Measurements from ENCODE around the gene XPA.
"Not testable (repeated sequence)": the region's sequence is repeated elsewhere in the genome, so short reads cannot be mapped to it uniquely, and the experiment has no call there.

Gene XPA

GRCh38 chr9:97704851-97705250 lies 7.7 kb upstream of the XPA start:
- DNase-seq: no peak

DNA sequence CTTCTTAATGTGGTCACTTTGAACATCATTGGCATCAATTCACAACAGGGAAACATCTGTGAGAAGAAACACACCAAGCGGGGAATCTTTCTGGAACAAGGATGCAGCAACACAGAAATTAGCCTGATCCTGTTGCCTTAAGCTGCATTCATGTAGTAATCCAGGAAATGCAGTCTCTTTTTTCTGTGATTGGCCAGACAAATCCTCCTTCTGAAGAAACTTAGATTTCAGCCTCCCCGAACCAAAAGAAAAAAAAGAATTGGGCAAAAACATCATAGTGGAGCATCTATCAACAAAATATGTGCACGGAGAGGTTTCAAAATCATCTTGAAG lies 7.2 kb upstream of the XPA start:
- no peak for DNase-seq

- DNase-seq: no peak
Observed at GRCh38 chr9:97703437-97704344, 6.6 kb upstream of the XPA start.

DNA sequence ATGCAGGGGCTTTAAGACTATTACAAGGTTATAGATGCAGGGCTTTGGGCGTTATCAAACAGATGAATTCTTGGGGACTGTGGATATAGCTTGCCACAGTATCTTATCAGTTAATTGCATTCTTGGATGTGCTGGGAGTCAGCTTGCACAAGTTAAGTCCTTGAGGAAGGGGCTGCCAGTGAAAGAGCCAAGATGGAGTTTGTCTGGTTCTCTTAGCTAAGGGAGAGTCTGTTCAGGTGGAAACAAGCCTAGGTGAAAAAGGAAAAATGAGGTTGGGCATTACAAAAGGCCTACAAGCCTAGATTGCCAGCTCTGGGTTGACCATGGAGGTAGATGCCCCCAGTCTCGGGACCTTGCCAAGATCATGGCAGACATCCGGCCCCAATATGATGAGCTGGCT lies 2.7 kb upstream of the XPA start:
- not testable (repeated sequence) for DNase-seq

GRCh38 chr9:97699281-97699680 lies 2.1 kb upstream of the XPA start:
- not testable (repeated sequence) for DNase-seq

DNA sequence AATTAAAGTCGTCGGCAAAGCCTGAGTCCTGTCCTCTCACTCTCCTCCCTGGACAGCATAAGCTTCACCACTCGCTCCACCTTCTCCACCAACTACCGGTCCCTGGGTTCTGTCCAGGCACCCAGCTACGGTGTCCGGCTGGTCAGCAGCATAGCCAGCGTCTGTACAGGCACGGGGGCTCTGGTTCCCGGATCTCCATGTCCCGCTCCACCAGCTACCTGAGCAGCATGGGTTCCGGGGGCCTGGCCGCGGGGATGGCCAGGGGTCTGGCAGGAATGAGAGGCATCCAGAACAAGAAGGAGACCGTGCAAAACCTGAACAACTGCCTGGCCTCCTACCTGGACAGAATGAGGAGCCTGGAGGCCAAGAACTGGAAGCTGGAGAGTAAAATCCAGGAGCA lies 1.7 kb upstream of the XPA start:
- DNase-seq: no peak

GRCh38 chr9:97697837-97698236 lies 697 bp upstream of the XPA start:
- DNase-seq: no peak

DNA sequence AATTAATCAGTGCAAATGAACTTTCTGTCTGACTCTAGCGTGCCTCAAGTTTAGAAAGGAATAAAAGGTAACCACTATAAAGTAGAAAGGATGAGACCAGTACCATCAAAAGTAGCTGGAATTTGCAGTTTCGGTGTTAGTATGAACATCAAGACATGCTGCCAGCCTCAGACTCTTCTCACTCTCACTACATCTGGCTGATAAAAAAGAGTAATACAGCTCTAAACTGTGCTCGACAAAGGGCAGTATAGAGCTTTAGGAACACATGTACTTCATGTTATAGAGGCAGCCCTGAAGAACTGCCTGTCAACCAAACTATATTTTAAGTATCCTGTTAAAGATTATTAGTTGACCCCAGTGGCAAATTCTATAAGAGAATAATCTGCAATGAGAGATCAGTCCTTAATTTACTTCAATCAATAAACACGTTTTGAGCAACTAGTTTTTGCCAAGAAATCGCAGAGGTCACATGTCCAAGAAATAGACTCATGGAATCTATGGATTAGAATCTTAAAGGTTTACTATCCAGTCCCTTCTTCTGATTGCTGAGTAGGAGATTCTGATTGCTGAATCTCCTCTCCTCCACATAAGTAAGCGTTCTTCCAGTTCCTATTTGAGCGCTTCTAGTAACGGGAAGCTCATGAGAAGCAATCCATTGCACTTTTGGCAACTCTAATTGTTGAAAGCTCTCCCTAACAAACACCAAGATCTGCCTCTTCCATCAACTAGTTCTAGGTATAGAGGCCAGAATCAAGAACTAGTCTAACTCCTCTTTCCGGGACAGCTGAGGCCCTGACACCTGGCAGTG lies 941 bp downstream of the XPA start:
- no peak for DNase-seq

GRCh38 chr9:97695390-97695789 lies 1.8 kb downstream of the XPA start:
- no peak for DNase-seq

- DNase-seq: no peak
Observed at GRCh38 chr9:97694769-97695168, 2.4 kb downstream of the XPA start.

DNA sequence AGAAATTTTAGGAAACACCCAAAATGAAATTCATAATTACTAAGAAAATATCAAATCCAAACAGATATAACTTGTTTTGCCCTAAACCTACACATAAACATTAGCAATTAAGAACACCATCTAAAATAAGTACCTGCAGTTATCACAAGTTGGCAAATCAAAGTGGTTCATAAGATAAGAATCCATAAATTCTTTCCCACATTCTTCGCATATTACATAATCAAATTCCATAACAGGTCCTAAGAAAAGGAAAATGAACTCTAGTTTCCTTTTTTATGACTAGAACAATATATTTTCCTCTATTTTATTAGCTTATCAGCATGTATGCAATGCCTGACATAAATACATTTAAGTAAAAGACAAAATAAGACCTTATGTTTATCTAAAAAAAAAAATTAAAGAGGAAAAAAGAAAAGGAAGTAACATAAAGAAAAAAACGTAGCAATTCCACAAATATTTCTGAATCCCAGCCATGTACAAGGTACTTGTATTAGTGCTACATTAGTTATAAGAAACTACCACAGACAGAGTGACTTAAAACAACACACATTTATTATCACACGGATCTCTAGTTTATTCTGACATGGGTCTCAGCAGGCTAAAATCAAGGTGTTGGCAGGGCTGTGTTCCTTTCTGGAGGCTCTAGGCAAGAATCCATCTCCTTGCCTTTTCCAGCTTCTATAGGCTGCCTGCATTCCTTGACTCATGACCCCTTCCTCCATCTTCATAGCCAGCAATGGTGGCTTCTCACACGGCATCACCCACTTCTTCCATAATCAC lies 7.5 kb downstream of the XPA start:
- no peak for DNase-seq

GRCh38 chr9:97688654-97689053 lies 8.5 kb downstream of the XPA start:
- no peak for DNase-seq

DNA sequence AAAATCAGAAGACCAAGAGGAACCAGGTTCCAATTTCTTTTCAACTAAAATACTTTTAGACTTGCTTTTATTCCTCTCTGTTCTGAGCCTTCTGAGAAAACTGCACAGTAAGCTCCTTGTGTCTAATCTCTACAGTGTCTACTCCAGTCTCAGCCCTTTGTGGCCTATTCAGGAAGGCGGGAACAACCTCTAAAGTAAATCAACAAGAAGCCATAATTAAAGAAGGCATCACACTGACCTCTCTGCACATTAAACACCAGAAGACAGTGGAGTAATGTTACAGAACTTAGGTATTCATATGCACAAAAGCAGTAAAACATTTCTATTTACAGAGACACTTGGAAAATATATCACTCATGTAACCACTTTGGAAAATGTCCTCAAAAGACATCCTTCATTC lies 14.9 kb downstream of the XPA start:
- DNase-seq: no peak

GRCh38 chr9:97675655-97676054 lies 21.5 kb downstream of the XPA start:
- no peak for DNase-seq

GRCh38 chr9:97673922-97674321 lies 23.2 kb downstream of the XPA start:
- no peak for DNase-seq

DNA sequence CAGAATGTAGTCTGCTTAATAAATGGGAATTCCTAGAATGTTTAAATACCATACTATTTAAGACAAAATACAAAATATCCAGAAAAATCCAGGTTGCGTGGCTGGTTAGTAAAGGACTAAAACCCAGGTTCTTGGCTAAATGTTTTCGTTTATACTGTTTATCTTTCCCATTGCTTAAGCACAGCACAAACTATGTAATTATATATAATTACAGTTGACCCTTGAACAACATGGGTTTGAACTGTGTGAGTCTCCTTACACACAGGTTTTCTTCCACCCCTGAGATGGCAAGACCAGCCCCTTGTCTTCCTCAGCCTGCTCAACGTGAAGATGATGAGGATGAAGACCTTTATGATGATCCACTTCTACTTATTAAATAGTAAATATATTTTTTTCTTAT lies 24.7 kb downstream of the XPA start:
- no peak for DNase-seq

DNA sequence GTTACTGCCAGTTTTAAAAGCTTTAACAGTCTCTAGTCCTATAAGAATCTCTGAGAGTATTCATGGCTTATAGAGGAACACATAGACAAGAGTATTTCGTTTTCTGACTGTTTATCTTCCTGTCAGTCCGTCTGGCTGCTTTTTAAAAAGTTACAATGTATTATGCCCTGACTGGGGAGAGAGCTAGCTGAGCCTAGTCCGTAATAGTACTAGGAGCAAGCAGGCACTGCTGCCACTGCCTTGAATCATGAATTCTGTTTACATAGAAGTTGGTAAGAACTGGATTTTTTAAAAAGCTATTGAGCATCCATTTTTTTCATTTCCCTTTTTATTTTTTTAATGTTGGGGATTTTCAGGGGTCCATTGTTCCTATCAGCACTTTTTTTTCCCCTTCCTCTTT lies 26.6 kb downstream of the XPA start:
- no peak for DNase-seq

DNA sequence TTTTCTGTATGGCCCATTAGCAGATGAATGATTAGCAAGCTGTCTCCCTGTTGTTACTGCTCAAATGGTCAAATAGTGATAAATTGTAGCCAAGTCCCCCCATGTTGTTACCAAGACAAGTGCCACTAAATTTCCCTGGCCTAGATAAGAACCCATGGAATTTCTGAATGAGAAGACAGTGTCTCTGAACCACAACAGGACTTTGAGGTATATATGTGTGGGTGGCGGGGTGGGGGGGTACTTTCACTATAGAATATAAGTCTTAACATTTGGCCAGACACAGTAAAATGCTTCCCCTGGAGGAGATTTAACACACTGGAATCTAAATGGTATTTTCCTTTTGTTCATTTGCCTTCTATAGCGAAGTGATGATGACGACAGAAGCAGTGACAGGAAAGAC lies 28.7 kb downstream of the XPA start:
- no peak for DNase-seq

- no peak for DNase-seq
Observed at GRCh38 chr9:97666907-97667686, 30.0 kb downstream of the XPA start.

GRCh38 chr9:97665742-97666141 lies 31.4 kb downstream of the XPA start:
- no peak for DNase-seq

GRCh38 chr9:97660847-97661246 lies 36.3 kb downstream of the XPA start:
- no peak for DNase-seq

GRCh38 chr9:97660340-97660739 lies 36.8 kb downstream of the XPA start:
- no peak for DNase-seq

Measured in right kidney (tissue), 1 donor.